ENCODE measurements around the gene ABCD4. TPM values are rescaled to one million over a fixed set of nuclear protein-coding genes. Genes with fewer than 3 reads are reported as not detected.

Gene ABCD4
- total RNA-seq, 1 donor from 2014 or later: 22.1 TPM

GRCh38 chr14:74263921-74264320, 38.8 kb downstream of the ABCD4 start:
- ATAC-seq (ENCODE audit: poor library complexity): no peak
- no peak for DNase-seq
- intact Hi-C loops (cut with DNase I): no loop called here

GRCh38 chr14:74263181-74263580, 39.6 kb downstream of the ABCD4 start:
- DNase-seq (no peak), ATAC-seq (ENCODE audit: poor library complexity) (no peak)
- intact Hi-C loops (cut with DNase I): no loop called here

DNA sequence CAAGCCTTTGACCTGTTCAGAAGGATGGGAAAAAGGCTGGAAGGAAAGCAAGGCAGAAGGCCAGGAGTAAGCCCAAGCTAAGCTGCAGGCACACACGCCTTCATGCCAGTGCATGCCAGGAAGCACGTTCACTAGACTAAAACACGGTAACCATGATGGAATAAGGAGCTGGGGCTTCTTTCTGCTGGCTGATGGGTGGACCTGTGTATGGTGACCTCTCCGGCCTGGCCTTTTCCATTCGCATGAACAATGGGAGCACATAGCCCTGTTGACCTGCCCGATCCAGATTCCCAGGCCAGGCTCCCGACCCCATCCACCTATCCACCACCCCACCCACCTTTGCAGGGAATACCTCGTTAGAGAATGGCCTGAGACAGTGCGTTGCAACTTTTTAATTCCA, 40.7 kb downstream of the ABCD4 start:
- intact Hi-C loops (cut with DNase I): no loop called here
- DNase-seq: no peak
- no peak for ATAC-seq (ENCODE audit: poor library complexity)

DNA sequence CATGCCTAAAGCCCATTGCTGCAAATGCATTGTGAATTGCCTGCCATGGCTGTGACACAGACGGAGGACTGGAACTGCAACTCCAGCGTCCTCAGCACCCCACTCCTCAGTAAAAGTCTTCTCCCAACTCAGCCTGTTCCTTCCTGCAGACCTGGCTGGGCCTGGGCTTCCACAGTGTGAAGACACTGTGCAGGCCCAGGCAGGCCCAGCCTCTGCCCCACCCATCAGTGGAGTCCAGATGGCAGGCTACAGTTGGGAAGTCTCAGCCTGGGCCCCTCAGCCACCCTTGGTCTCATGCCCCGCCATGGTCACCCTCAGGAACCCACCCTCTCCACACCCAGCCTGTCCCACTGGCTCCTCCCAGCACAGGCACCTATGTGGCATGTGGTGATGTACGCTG, 41.4 kb downstream of the ABCD4 start:
- intact Hi-C loops (cut with DNase I): no loop called here
- DNase-seq (no peak), ATAC-seq (ENCODE audit: poor library complexity) (no peak)

DNA sequence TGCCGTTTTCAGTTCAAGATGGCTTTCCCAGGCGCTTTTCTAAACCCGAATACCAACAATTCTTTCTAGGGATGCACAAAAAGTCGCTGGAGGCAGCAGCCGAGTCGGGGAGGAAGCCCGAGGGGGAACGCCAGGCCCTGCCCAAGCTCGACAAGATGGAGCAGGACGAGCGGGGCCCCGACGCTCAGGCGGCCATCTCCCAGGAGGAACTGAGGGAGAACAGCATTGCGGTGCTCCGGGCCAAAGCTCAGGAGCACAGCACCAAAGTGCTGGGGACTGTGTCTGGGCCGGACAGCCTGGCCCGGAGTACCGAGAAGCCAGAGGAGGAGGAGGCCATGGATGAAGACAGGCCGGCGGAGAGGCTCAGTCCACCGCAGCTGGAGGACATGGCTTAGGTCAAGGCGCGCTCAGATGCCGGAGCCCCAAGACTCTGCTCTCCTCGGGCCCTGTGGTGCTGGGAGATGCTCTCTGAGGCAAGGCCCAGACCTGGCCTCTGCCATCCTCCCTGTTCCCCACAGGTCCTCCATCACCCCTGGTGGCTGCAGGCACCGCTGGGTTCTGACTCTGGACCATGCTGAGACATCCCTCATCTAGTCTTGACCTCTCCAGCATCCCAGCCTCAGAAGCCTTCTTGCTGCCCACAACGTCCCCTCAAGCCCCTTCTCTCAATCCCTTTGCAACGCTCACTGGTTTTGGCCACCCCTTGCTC, 42.1 kb downstream of the ABCD4 start:
- intact Hi-C loops (cut with DNase I): no loop called here
- ATAC-seq (ENCODE audit: poor library complexity): no peak
- DNase-seq: no peak

- intact Hi-C loops (cut with DNase I): no loop called here
- ATAC-seq (ENCODE audit: poor library complexity) (no peak), DNase-seq (no peak)
Observed at GRCh38 chr14:74259513-74259912, 43.2 kb downstream of the ABCD4 start.

- no peak for DNase-seq
- ATAC-seq (ENCODE audit: poor library complexity): no peak
- intact Hi-C loops (cut with DNase I): no loop called here
Observed at GRCh38 chr14:74258764-74259035, 44.0 kb downstream of the ABCD4 start.

DNA sequence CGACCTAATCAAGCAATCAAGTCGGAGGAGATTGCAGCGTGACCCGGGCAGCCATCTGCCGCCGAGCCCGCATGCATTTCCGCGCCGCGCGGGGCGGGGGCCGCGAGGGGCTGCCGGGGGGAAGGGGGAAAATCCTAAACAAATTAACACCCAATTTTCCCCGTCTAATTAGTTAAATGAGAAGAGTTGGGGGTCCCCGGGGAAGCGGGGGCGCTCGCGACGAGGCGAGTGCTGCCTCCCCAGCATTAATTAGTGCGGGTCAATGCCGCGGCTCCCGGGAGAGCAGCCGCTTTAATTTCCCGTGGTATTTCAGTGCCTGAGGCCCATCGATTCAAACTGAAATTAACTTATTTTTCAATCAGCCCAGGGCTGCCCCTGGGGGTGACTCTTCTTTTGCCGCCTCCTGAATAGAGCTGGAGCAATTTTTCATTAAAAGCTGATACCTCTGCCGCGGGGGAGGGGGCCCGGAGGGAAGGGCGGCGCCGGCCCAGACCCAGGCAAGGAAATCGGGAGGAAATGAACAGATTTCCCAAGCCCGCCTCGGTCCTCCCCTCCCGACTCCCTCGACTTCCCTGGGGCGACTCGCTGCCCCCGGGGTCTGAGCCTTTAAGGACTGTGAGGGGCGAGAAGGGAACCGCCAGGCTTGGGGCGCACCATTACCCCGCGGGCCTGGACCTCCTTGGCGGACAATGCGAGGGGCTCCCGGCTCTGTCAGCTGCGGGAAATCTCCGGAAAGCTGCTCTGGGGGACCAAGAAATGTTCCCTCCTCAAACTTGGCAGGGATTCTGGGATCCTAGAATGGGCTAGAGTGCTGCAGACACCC, 44.6 kb downstream of the ABCD4 start:
- ATAC-seq (ENCODE audit: poor library complexity) (peak; percentile 29), DNase-seq (no peak)
- intact Hi-C loops (cut with DNase I): no loop called here

GRCh38 chr14:74257078-74257940, 45.4 kb downstream of the ABCD4 start:
- peak; percentile 97 for ATAC-seq (ENCODE audit: poor library complexity)
- peak; percentile 60 for DNase-seq
- intact Hi-C loops (cut with DNase I): no loop called here

DNA sequence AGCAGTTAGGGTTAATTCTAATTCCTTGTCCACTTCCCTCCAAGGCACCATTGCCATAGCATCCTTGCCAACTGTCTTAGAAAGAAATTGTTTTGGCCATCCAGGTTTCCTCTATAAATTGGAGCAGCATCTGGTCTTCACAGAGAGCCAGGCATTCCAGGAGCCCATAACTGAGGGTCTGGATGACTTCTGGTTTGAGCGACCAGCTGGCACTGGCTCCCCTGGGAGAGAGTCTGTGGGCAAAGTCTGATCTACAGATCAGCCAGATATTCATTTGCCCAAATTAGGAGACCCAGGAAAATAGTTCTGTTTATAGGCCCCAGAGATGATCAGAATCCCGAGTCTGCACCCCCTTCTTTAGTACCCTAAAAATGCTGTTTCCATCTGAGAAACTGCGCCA, 47.5 kb downstream of the ABCD4 start:
- DNase-seq (no peak), ATAC-seq (ENCODE audit: poor library complexity) (no peak)
- intact Hi-C loops (cut with DNase I): no loop called here

- no peak for ATAC-seq (ENCODE audit: poor library complexity)
- intact Hi-C loops (cut with DNase I): loop anchor here (2.0 kb wide), 1 partner anchor 139 kb away; no protein-coding TSS in a partner anchor
Observed at GRCh38 chr14:74249433-74250375, 53.0 kb downstream of the ABCD4 start.

GRCh38 chr14:74248017-74248416, 54.7 kb downstream of the ABCD4 start:
- DNase-seq (no peak), ATAC-seq (ENCODE audit: poor library complexity) (no peak)
- intact Hi-C loops (cut with DNase I): no loop called here

More at GRCh38 chr14:74249433-74250375, 53.0 kb downstream of the ABCD4 start:
- DNase-seq: no peak

- ATAC-seq (ENCODE audit: poor library complexity) (no peak), DNase-seq (no peak)
- intact Hi-C loops (cut with DNase I): no loop called here
Observed at GRCh38 chr14:74246542-74246941, 56.2 kb downstream of the ABCD4 start.

DNA sequence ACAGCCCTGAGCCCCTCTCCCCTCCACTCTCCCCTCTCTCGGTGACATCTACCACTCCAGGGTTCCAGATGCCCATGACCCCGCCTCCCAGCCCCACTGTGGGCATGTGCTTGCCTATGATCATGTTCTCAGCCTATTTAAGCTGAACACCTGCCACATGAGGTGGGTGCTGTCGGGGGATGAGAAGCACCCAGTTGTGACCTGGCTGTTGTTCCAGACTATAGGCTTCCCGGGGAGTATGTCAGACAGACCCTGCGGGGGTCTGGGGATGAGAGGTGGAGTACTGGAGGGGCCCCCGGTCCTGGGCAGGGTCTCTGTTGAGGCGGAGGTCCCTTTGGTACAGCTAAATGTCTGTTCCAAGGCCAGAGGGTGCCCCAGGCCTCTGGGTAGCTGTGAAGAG, 57.4 kb downstream of the ABCD4 start:
- no peak for ATAC-seq (ENCODE audit: poor library complexity)
- intact Hi-C loops (cut with DNase I): no loop called here
- DNase-seq: no peak

DNA sequence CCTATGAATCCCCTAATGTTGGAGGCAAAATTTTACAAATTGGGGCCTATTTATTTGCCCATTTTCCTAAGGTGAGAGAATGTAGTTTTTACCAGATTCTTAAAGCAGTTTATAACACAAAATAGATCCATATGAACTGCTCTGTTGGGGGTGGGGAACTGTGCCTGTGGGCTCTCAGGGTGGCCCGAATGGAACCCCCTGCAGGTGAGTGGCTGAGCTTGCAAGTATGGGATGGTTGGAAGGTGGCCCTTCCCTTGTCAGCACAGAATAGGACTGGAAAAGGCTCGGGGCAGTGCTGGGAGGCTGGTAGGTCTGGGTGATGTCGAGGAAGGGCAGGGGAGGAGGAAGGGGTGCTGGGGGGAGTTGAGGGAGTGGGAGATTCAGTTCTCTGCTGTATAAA, 58.6 kb downstream of the ABCD4 start:
- DNase-seq (no peak), ATAC-seq (ENCODE audit: poor library complexity) (no peak)
- intact Hi-C loops (cut with DNase I): no loop called here

DNA sequence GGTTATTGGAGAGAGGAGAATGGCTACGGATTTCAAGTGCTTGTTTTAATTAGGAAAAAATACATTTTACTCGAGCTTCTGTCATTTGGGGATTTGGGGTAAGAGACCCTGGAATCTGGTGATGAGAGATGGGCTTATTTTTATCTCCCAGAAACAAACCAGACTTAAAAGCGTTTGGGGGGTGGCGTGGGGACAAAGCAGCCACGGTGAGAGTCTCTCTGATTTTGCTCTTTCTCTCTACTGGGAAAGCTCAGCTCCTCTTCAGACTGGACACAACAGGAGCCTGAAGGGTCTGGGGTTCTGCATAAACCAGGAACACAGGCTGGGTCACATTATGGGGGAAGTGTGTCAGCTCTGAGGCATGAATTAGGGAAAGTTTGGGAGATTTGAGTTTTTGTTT, 59.7 kb downstream of the ABCD4 start:
- ATAC-seq (ENCODE audit: poor library complexity) (no peak), DNase-seq (no peak)
- intact Hi-C loops (cut with DNase I): no loop called here

DNA sequence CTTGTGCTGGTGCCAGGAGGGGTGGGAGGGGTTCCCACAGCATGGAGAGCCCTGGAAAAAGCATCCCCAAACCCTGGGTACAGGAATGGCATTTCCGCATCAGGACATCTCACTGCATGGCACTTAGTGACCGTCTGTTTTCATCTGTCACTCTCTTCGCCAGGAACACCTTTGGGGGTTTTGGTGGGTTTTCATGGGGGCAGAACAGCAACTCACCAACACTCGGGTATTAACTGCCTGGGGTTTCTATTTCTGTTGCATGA, 60.0 kb downstream of the ABCD4 start:
- no peak for ATAC-seq (ENCODE audit: poor library complexity)
- intact Hi-C loops (cut with DNase I): no loop called here
- DNase-seq: no peak

DNA sequence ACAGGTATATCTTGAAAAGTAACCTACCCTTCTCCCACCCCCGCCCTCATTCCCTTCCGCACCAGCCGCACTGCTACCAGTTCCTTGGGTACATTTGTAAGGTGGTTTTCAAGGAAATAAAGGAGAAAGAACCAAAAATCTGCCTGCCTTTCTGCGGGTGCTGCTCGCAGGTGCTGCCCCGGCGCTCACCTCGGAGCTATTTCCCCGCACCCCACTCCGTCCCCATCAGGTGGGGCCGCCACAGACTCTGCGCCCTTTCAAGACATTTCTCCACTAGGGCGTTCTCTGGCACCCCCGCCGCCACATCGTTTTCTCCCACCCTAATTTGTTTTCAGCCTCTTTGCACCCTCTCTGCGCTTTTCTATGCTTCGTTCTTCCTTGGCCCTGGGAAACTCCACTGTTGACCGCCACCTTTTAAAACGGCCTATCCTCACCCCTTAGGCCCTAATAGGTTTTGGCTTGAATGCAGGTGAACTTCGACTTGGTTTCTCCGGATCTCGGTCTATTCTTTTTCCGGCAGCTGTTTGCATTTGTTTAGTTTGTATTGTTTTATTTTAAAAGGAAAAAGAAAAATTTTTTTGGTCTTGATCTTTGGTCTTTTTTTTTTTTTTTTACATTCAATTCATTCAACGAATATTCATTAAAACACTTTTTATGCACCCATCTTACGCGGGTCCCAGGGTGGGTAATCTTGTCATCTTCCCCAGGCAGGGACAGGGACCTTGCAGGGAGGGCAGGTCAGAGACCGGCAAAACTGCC, 60.5 kb downstream of the ABCD4 start:
- ATAC-seq (ENCODE audit: poor library complexity) (no peak), DNase-seq (no peak)
- intact Hi-C loops (cut with DNase I): no loop called here

Data from Right ventricle myocardium superior (tissue), 1 donor.